K562 (cell line): ENCODE data around the gene SAFB. TPM values are rescaled to one million over a fixed set of nuclear protein-coding genes. Genes with fewer than 3 reads are reported as not detected.
A peak's percentile ranks its signal among the peaks of the same experiment; 100 is the strongest.

Source experiments
- BDP1 ChIP-seq: IDR thresholded peaks from 3 replicates; pipeline ENCODE4 v1.6.1; 2011; ENCODE audit not compliant: insufficient read length, insufficient read depth
- BRD4 ChIP-seq: fragments of 200-600 bp; sonication (generic); IDR thresholded peaks from 2 replicates; pipeline ENCODE4 v1.6.1; 2017; ENCODE audit warnings: inconsistent platforms
- CBX3 ChIP-seq, 2 experiments: IDR thresholded peaks; 1 replicate in 1 of 2; 2 replicates in 1 of 2; pipeline ENCODE4 v1.6.1; 2012; ENCODE audit warnings: inconsistent platforms in 2 of 2, low read length in 2 of 2, borderline replicate concordance in 1 of 2, control low read depth in 1 of 2
- CC2D1A ChIP-seq: fragments of 450-650 bp; IDR thresholded peaks from 2 replicates; pipeline ENCODE4 v1.6.1; 2017; ENCODE audit warnings: mild to moderate bottlenecking
- CGGBP1 ChIP-seq: fragments of 250-450 bp; sonication (Bioruptor Pico); IDR thresholded peaks from 2 replicates; pipeline ENCODE4 v1.9.0; 2021; ENCODE audit warnings: mild to moderate bottlenecking
- ELF4 ChIP-seq: fragments of 450-650 bp; formaldehyde crosslinking; IDR thresholded peaks from 2 replicates; pipeline ENCODE4 v1.4.0; 2022; ENCODE audit warnings: missing genetic modification characterization
- FIP1L1 ChIP-seq: fragments of 200-400 bp; formaldehyde crosslinking; IDR thresholded peaks from 2 replicates; pipeline ENCODE4 v1.6.1; 2018; ENCODE audit warnings: mild to moderate bottlenecking, low read depth, low read length; ENCODE audit not compliant: poor library complexity, severe bottlenecking
- HMGN3 ChIP-seq: IDR thresholded peaks from 2 replicates; pipeline ENCODE4 v1.6.1; 2011; ENCODE audit warnings: borderline replicate concordance, low read depth, mild to moderate bottlenecking, mixed read lengths, low read length; ENCODE audit not compliant: insufficient read length; ENCODE audit errors: extremely low read depth
- JUNB ChIP-seq: fragments of 450-650 bp; formaldehyde crosslinking; conservative IDR thresholded peaks from 2 replicates; pipeline ENCODE4 v1.4.0; 2020; ENCODE audit warnings: mild to moderate bottlenecking
- KLF16 ChIP-seq: IDR thresholded peaks from 2 replicates; pipeline ENCODE4 v1.6.1; 2016; ENCODE audit warnings: antibody characterized with exemption
- MYC ChIP-seq, 2 experiments: fragments of 250-450 bp in 1 of 2; sonication (Bioruptor Pico) in 1 of 2; IDR thresholded peaks; 2 replicates each; pipeline versions ENCODE4 v1.5.1 to v1.6.1; 2012 to 2021; ENCODE audit warnings: low read depth in 2 of 2, borderline replicate concordance in 1 of 2, improper control_type of control experiment in 1 of 2, low read length in 1 of 2, mild to moderate bottlenecking in 1 of 2, moderate library complexity in 1 of 2
- NR1H2 ChIP-seq: sonication (generic); formaldehyde crosslinking; IDR thresholded peaks from 2 replicates; pipeline ENCODE4 v1.4.0; 2020; ENCODE audit warnings: mild to moderate bottlenecking, missing genetic modification reagents
- OTX1 ChIP-seq: fragments of 450-650 bp; formaldehyde crosslinking; IDR thresholded peaks from 2 replicates; pipeline ENCODE4 v1.4.0; 2022; ENCODE audit warnings: mild to moderate bottlenecking
- POLR3G ChIP-seq: IDR thresholded peaks from 2 replicates; pipeline ENCODE4 v1.6.1; 2011; ENCODE audit not compliant: insufficient read length, insufficient replicate concordance; ENCODE audit errors: extremely low read depth
- SAP30 ChIP-seq: fragments of 200-600 bp; sonication (generic); IDR thresholded peaks from 2 replicates; pipeline ENCODE4 v1.6.1; 2012; ENCODE audit warnings: borderline replicate concordance, low read depth, mild to moderate bottlenecking, moderate library complexity, low read length, control low read depth, inconsistent platforms; ENCODE audit not compliant: insufficient read depth, poor library complexity, severe bottlenecking
- TBP ChIP-seq: optimal IDR thresholded peaks from 2 replicates; pipeline ENCODE3; 2011; ENCODE audit warnings: low read depth, low read length, improper control_type of control experiment
- TCFL5 ChIP-seq: fragments of 250-450 bp; sonication (Bioruptor Pico); conservative IDR thresholded peaks from 2 replicates; pipeline ENCODE4 v1.6.1; 2021; ENCODE audit warnings: mild to moderate bottlenecking, moderate library complexity, matching md5 sums
- ZBTB17 ChIP-seq: fragments of 450-650 bp; formaldehyde crosslinking; IDR thresholded peaks from 2 replicates; pipeline ENCODE4 v1.4.0; 2020; ENCODE audit warnings: mild to moderate bottlenecking
- ZC3H11A ChIP-seq: IDR thresholded peaks from 2 replicates; pipeline ENCODE4 v1.6.1; 2012; ENCODE audit warnings: low read depth, low read length, improper control_type of control experiment
- ZFP30 ChIP-seq: fragments of 250-450 bp; sonication (Bioruptor Pico); IDR thresholded peaks from 2 replicates; pipeline ENCODE4 v1.8.0; 2022; ENCODE audit warnings: moderate library complexity, mild to moderate bottlenecking, inconsistent platforms, borderline replicate concordance
- ZFX ChIP-seq: sonication (generic); formaldehyde crosslinking; IDR thresholded peaks from 2 replicates; pipeline ENCODE4 v1.8.0; 2022; ENCODE audit warnings: mild to moderate bottlenecking, missing genetic modification reagents, moderate library complexity
- ZNF212 ChIP-seq: fragments of 450-650 bp; formaldehyde crosslinking; IDR thresholded peaks from 2 replicates; pipeline ENCODE4 v1.4.0; 2020; ENCODE audit warnings: mild to moderate bottlenecking
- ZNF347 ChIP-seq: fragments of 450-650 bp; formaldehyde crosslinking; IDR thresholded peaks from 2 replicates; pipeline ENCODE4 v1.4.0; 2020; ENCODE audit warnings: low read depth, mild to moderate bottlenecking, moderate library complexity
- ZNF583 ChIP-seq: fragments of 250-450 bp; sonication (Bioruptor Pico); IDR thresholded peaks from 2 replicates; pipeline ENCODE4 v1.4.0; 2020
- ZNF696 ChIP-seq: fragments of 250-450 bp; sonication (Bioruptor Pico); conservative IDR thresholded peaks from 2 replicates; pipeline ENCODE4 v1.4.0; 2020; ENCODE audit warnings: mild to moderate bottlenecking, moderate library complexity
- ZNF76 ChIP-seq: fragments of 250-450 bp; sonication (Bioruptor Pico); IDR thresholded peaks from 2 replicates; pipeline ENCODE4 v1.4.0; 2020; ENCODE audit warnings: mild to moderate bottlenecking, moderate library complexity, borderline replicate concordance
- ZNF830 ChIP-seq: fragments of 250-450 bp; sonication (Bioruptor Pico); IDR thresholded peaks from 2 replicates; pipeline ENCODE4 v1.5.0; 2021; ENCODE audit warnings: mild to moderate bottlenecking
- polyA plus RNA-seq, 8 experiments: library from polyadenylated mRNA; depleted of rRNA in 4 of 8; stranded (reverse) in 5 of 8; unstranded in 3 of 8; fragments of >200 nt; fragmentation: Nextera tagmentation in 2 of 8; fragmentation: Illumina TruSeq in 1 of 8; extraction: Ambion mirVana in 2 of 8; extraction: Trizol in 1 of 8; gene quantifications; 2 replicates each; pipeline versions ENCODE4 v1.2.1 to v1.2.3, GENCODE V29; 2011 to 2014; ENCODE audit warnings: inconsistent platforms in 1 of 8, missing spikeins in 1 of 8
- total RNA-seq, 7 experiments: library from RNA; depleted of rRNA in 6 of 7; stranded (reverse); fragments of >200 nt in 6 of 7; fragmentation: Illumina TruSeq in 2 of 7; extraction: Trizol in 2 of 7; gene quantifications; 2 replicates each; pipeline versions ENCODE4 v1.2.1 to v1.2.3, GENCODE V29; 2011 to 2021; ENCODE audit warnings: low replicate concordance in 1 of 7
- TF ChIP-seq, protein P1 (sequence below): fragments of 450-650 bp; IDR thresholded peaks from 2 replicates; pipeline ENCODE4 v1.7.1; 2018; ENCODE audit warnings: mild to moderate bottlenecking, low read depth; ENCODE audit not compliant: partially characterized antibody

The SAFB gene
- total and polyA plus RNA-seq, 9 of the 15 experiments (the other 6 are each of a cell fraction or from before 2014, with no cell fraction given) = 1.1 to 151 (median 83.1) TPM

GRCh38 chr19:5686647-5687359 lies 63.9 kb downstream of the SAFB start (continued):
- TF ChIP-seq ELF4 (CRISPR knock-in tag) = no peak
- TF ChIP-seq ZBTB17 (CRISPR knock-in tag) = no peak
- TF ChIP-seq ZNF212 (CRISPR knock-in tag) = no peak
- peak; percentile 84 for TF ChIP-seq SAP30
- TF ChIP-seq CC2D1A = no peak
- peak; percentile 64 for TF ChIP-seq HMGN3
- TF ChIP-seq BDP1 = no peak
- TF ChIP-seq ZC3H11A = no peak
- TF ChIP-seq KLF16 = no peak
- no peak for TF ChIP-seq TBP
- TF ChIP-seq ZNF696 = no peak
- TF ChIP-seq POLR3G = no peak
- TF ChIP-seq ZFX (CRISPR knock-in tag) = no peak; the same call in 1 of the 2 replicates
- no peak for TF ChIP-seq ZNF830 (CRISPR knock-in tag)
- no peak for TF ChIP-seq ZFP30 (CRISPR knock-in tag)
- peak; percentile 71 for TF ChIP-seq MYC (IDR thresholded peaks at IDR 0.05; ENCODE audit: low read depth, low read length)
- TF ChIP-seq MYC (CRISPR knock-in tag; IDR thresholded peaks at IDR 0.05; ENCODE audit: borderline replicate concordance, low read depth) = no peak
- TF ChIP-seq FIP1L1 = peak; percentile 91
- TF ChIP-seq JUNB (CRISPR knock-in tag) = no peak
- TF ChIP-seq, protein P1, sequence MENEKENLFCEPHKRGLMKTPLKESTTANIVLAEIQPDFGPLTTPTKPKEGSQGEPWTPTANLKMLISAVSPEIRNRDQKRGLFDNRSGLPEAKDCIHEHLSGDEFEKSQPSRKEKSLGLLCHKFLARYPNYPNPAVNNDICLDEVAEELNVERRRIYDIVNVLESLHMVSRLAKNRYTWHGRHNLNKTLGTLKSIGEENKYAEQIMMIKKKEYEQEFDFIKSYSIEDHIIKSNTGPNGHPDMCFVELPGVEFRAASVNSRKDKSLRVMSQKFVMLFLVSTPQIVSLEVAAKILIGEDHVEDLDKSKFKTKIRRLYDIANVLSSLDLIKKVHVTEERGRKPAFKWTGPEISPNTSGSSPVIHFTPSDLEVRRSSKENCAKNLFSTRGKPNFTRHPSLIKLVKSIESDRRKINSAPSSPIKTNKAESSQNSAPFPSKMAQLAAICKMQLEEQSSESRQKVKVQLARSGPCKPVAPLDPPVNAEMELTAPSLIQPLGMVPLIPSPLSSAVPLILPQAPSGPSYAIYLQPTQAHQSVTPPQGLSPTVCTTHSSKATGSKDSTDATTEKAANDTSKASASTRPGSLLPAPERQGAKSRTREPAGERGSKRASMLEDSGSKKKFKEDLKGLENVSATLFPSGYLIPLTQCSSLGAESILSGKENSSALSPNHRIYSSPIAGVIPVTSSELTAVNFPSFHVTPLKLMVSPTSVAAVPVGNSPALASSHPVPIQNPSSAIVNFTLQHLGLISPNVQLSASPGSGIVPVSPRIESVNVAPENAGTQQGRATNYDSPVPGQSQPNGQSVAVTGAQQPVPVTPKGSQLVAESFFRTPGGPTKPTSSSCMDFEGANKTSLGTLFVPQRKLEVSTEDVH = no peak
- TF ChIP-seq ZNF347 (CRISPR knock-in tag) = no peak
- TF ChIP-seq CGGBP1 (CRISPR knock-in tag) = no peak
- TF ChIP-seq ZNF76 = no peak
- TF ChIP-seq BRD4 = no peak
- no peak for TF ChIP-seq NR1H2 (CRISPR knock-in tag)
- TF ChIP-seq ZNF583 = no peak
- no peak for TF ChIP-seq OTX1
- TF ChIP-seq CBX3 (IDR thresholded peaks at IDR 0.05; ENCODE audit: borderline replicate concordance in 1 of 2, low read length in 2 of 2) = peak in 1 of 2 experiments; percentile 45; a peak in 1 of 3 replicates
- no peak for TF ChIP-seq TCFL5 (CRISPR knock-in tag)
